Measurements from ENCODE around the gene MT1A.

MT1A gene

DNA sequence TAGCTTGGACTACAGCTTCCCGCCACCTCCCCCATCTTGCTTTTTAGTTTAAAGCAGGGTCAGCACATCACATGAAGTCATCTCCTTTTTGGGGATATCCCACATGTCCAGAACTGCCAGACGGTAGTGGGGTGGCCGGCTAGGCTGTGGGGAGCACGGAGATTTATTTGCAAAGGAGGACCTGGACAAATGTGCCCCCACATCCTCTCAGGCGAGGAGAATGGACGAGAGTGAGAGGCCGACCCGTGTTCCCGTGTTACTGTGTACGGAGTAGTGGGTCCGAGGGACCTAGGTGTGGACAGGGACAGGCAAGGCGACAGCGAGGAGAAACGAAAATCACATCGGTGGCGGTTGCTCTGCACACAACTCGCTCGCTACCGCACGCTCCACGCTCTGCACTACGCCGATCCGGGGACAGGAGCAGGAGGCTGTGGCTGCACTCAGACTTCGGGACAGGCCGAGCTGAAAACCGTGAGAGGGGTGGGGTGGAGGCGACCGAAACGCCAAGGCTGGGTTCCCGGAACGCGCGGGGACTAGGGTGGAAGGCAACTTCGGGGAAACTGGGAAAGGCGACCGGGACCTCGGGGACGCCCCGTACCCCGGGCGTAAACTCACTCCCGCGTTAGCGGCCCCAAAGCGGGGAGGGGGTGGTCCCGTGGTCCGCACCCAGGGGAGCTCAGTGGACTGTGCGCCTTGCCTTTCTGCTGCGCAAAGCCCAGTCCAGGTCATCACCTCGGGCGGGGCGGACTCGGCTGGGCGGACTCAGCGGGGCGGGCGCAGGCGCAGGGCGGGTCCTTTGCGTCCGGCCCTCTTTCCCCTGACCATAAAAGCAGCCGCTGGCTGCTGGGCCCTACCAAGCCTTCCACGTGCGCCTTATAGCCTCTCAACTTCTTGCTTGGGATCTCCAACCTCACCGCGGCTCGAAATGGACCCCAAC is at the start of gene MT1A:
Gene MT1A, plus strand, starts transcription at position 853 of the 937 bp plus-strand sequence. Its CDS starts 73 bp downstream, at position 926.
- peak; percentile 52 for DNase-seq (ENCODE audit: low spot score)

DNA sequence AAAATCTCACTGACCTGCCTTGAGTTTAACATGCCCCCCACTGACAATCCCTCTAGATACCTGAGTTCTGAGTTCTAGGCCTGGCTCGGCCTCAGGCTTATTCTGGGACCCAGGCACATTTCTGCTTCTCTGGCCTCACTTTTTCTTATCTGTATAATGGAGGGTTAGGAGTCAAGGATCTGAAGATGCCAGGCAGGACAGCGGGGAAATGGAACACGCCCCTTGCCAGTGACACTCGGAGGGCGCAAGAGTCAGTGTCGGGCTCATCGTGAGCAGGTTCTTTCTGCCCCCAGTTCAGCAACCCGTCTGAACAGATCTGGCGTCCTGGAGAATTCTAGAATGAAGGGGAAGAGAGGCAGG is 49.7 kb upstream of the MT1A start:
- no peak for DNase-seq (ENCODE audit: low spot score)

DNA sequence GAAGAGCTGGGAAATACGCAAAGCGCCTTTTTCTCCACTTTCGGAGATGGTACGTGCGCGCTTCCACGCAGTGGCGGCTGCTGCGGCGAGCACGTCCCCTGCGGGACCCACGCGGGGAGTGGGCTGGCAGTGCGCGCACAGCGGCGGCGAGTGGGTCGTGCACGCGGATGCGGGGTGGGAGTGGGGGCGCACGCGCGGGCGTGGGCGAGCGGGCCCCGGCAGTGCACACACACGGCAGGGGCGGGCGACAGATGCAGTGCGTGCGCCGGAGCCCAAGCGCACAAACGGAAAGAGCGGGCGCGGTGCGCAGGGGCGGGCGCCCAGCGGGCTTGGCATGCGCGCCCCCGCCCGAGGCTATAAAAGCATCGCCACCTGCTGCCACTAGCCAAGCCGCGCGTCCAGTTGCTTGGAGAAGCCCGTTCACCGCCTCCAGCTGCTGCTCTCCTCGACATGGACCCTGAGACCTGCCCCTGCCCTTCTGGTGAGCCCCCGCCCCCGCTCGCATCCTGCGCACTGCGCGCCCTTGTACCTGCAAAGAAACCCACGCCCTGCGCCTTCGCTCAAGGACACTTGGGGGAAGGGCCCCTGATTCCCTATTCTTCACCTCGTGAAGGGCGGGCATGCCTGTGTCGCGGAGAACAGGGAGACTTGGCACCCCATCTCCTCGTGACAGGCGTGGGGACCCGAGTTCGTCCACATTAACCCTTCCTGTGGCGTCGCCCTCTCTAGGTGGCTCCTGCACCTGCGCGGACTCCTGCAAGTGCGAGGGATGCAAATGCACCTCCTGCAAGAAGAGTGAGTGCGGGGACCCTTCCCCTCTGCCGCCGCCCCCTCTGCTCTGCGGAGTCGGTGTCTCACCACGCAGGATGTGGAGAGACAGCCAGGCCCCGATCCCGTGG is 49.1 kb upstream of the MT1A start, which contains the start of gene MT3:
Gene MT3, plus strand, starts transcription at position 388 of the 899 bp plus-strand sequence. Its CDS starts 63 bp downstream, at position 451.
- DNase-seq (ENCODE audit: low spot score), result no peak

DNA sequence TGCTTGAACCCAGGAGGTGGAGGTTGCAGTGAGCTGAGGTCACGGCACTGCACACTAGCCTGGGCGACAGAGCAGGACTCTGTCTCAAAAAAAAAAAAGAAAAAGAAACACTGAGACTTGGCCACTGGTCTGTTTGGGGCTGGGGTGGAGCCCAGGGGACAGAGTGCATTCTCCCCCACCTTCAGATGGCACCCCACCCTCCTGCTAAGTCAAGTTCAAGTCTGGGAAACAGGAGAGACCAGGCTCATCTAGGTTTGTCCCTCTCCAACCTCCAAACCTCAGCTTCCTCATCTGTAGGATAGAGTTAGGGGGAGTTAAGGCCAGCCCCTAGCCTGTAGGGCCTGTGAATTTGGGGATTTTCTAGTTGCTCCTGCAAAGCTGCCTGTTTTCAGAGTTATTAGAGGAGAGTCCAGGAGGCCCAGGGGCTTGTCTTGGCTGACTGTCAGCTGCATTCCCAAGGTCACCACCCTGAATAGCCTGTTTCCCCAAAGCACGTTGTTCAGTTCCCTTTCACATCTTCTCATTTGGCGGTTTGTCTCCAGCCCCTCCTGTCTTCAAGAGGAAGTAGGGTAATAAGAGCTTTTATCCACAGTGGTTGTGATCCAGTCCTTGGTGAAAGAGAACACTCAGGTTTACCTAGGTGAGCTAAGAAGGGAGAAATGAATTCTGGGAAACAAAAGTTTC is 46.9 kb upstream of the MT1A start:
- DNase-seq (ENCODE audit: low spot score), result no peak

DNA sequence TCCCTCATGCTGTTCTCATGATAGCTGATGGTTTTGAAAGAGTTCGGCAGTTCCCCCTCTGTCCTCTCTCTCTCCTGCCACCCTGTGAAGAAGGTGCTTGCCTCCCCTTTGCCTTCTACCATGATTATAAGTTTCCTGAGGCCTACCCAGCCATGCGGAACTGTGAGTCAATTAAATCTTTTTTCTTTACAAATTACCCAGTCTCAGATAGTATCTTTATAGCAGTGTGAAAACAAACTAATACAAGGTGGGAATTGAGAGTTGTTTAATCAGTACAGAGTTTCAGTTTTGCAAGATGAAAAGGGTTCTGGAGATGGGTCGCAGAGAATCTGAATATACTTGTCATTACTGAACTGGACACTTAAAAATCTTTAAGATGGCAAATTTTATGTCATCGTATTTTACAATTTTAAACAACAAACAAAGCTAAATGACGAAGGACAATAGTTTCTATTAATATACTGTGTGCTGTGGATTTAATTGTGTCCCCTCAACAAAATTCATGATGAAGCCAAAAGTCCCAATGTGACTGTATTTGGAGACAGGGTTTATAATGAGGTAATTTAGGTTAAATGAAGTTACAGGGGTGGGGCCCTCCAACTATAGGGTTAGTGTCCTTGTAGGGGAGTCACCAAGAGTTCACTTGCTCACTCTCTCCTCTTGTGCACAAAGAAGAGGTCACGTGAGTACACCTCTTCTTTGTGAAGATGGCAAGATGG is 44.7 kb upstream of the MT1A start:
- DNase-seq (ENCODE audit: low spot score), result no peak

DNA sequence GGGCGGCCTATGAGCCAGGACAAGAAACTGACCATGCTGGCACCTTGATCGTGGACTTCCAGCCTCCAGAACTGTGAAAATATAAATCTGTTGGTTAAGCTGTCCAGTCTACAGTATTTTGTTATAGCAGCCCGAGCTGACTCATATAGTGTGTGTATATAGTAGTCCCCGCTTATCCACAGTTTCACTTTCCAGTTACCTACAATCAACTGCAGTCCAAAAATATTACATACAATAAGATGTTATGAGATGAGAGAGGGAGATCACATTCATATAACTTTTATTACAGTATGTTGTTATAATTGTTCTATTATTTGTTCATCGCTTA is 44.2 kb upstream of the MT1A start:
- DNase-seq (ENCODE audit: low spot score), result no peak

DNA sequence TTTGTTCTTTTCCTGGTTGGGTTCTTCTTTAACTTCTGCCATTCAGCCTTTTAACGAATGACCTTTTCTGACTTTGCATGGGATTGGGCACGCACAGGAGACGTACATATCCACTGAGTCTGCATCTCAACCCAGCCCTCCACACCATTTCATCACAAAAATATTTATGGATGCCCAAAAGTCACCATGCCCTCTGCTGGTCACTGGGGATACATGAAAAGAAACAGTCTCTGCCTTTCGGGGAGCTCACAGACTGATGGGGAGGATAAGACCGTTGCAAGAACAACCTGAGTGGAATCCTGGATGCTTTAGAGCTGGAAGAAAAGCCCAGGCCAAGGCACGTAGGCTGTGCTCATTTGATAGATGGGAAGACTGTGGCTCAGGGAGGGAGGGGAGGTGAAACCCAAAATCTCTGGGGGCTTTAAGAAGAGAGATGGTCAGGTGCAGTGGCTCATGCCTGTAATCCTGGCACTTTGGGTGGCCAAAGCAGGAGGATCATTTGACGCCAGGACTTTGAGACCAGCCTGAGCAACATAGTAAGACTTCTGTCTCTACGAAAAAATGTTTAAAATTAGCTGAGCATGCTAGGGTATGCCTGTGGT is 38.0 kb upstream of the MT1A start:
- no peak for DNase-seq (ENCODE audit: low spot score)

GRCh38 chr16:56601325-56601724 is 37.1 kb upstream of the MT1A start:
- DNase-seq (ENCODE audit: low spot score), result no peak

DNA sequence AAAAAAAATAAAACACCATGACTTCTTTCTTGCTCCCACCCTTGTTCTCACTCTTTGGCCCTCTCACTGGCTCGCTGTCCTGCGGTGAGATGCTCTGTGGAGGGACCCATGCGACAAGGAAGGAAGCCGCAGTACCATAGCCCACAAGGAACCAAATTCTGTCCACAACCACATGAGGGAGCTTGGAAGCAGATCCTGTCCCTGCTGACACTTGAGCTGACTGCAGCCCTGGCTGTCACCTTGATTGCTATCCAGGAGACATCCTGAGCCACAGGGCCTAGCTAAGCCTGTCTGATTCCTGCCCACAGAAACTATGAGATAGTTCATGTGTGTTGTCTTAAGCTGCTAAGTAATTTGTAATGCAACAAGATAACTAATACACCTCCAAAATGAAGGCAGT is 34.9 kb upstream of the MT1A start:
- peak; percentile 45 for DNase-seq (ENCODE audit: low spot score)

- DNase-seq (ENCODE audit: low spot score), result no peak
These were observed 33.5 kb upstream of the MT1A start for GRCh38 chr16:56604966-56605365.

GRCh38 chr16:56605475-56605874 is 33.0 kb upstream of the MT1A start:
- DNase-seq (ENCODE audit: low spot score), result no peak

DNA sequence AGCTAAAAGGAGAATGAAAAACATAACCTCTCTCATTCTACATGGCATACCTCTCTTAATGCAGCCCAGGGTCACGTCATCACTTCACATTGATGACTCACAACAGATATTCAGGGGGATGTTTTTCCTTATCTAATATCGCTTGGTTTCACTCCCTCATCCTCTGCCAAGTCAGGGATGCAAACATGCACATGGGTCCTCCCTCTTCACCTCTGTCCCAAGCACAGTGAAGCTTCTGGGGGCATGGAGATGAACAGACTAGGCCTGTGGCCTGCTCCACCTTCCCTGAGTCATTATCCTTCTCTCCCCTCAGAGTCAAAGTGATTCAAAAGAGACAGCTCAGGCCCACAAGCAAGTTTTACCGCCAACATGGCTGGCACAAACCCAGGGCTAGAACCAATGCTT is 32.4 kb upstream of the MT1A start:
- DNase-seq (ENCODE audit: low spot score), result no peak

DNA sequence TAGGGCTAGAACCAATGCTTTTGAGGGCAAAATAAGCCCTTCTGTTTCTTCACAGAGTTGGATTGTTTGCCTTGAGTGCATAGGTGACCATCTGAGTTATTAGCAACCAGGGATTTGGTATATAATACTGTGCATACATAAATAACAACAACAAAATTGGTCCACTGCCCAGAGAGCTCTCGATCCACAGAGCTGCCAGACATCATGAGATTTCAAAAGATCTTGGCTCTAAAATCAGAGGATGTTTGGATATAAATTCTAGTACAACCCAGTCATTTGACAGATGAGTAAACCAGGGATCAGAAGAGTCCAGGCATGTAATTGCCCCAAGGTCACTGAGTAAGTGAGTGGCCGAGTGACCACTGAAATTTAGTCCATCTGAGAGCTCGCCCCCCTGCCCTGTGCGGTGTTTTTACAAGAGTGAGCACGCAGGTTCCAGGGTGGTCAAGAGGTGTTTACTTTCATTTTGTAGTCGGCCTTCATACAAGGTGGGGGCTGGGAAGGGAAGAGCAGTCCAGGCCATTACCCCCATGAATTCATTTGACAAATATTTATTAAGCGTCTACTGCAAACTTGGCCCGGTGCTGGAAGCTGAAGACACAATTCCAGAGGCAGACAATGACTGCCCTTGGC is 31.9 kb upstream of the MT1A start:
- no peak for DNase-seq (ENCODE audit: low spot score)

DNA sequence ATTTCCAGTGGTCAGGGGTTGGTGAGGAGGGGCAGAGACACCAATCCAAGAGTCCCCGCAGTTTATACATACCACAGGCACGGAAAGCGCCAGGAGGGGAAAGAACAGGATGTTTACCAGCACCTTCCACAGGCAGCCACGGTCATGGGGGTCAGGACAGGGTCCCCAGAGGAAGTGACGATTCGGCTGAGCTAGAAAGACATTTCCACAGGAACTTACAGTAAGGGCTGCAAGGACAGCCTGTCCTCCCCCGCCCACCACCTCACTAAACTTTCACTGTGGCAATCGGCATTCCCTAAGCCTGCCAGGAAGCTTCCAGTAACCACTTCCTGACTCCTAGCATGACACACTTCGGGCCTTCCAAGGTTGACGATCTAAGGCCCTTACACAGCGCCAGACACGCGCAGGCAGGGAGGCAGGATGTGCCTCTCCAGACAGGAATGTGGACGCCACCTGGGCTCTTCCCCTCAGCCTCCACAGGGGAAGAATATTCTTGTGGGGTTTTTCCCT is 31.3 kb upstream of the MT1A start:
- no peak for DNase-seq (ENCODE audit: low spot score)

- DNase-seq (ENCODE audit: low spot score), result no peak
These were observed 30.8 kb upstream of the MT1A start for GRCh38 chr16:56607675-56608042.

GRCh38 chr16:56608043-56608875 is 30.2 kb upstream of the MT1A start, which contains the start of gene MT2A:
MT2A (plus strand) TSS chr16:56608584; CDS start chr16:56608656, 72 bp downstream.
- DNase-seq (ENCODE audit: low spot score), result peak; percentile 78

GRCh38 chr16:56608876-56609462 is 29.5 kb upstream of the MT1A start:
- no peak for DNase-seq (ENCODE audit: low spot score)

- no peak for DNase-seq (ENCODE audit: low spot score)
These were observed 29.0 kb upstream of the MT1A start for GRCh38 chr16:56609463-56609921.

DNA sequence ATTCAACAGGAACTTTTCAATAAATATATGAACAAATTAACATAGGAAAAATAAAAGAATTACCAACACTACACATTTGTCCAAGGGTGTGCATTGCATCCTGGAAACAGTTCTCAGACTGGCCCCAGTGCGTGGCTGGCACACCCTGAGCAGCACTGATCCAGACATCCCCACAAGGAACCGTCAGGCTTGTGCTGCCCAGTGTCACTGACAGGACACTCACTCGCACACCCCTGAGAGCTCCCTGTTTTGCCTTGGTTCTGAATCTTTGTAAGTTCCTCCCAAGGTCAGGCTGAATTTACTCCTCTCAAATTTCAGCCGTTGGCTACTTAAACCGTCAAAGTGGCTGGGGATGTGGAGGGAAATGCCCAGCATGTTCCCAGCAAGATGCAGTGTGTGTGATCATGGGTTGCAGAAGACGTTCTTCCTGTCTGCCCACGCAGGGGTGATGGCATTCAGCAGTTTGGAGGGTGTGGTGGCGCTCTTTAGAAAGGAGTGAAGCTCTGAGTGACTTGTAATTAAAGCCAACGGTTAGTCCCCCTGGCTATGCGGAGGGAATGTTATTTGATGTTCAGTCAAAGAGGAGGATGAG is 28.4 kb upstream of the MT1A start:
- DNase-seq (ENCODE audit: low spot score), result no peak
